IPS-20b (cell line): ENCODE data around the gene GRK1.
A peak's percentile ranks its signal among the peaks of the same experiment; 100 is the strongest.
"Not testable (repeated sequence)": the region's sequence is repeated elsewhere in the genome, so short reads cannot be mapped to it uniquely, and the experiment has no call there.

Experiments
- H3K27ac ChIP-seq: one replicate; pipeline ENCODE4 v1.5.1; 2013; ENCODE audit warnings: low read length
- H3K27me3 ChIP-seq: 2 replicates; pipeline ENCODE4 v1.6.1; 2013; ENCODE audit warnings: mild to moderate bottlenecking, low read length, inconsistent platforms; ENCODE audit not compliant: insufficient read depth
- H3K36me3 ChIP-seq: 2 replicates; pipeline ENCODE4 v1.6.1; 2013; ENCODE audit warnings: low read depth, mild to moderate bottlenecking, inconsistent platforms, low read length, moderate library complexity; ENCODE audit not compliant: insufficient read depth
- H3K4me1 ChIP-seq: 2 replicates; pipeline ENCODE4 v1.6.1; 2013; ENCODE audit warnings: mild to moderate bottlenecking, control low read depth, inconsistent platforms, low read length, moderate library complexity; ENCODE audit not compliant: insufficient read depth
- H3K4me3 ChIP-seq: 2 replicates; pipeline ENCODE4 v1.5.1; 2013; ENCODE audit warnings: mild to moderate bottlenecking, low read length, inconsistent platforms
- H3K9ac ChIP-seq: 2 replicates; pipeline ENCODE4 v1.6.1; 2013; ENCODE audit warnings: low read depth, mild to moderate bottlenecking, inconsistent platforms, low read length, moderate library complexity
- H3K9me3 ChIP-seq: 2 replicates; pipeline ENCODE4 v1.6.1; 2013; ENCODE audit warnings: mild to moderate bottlenecking, low read depth, low read length, inconsistent platforms; ENCODE audit not compliant: insufficient read depth

GRK1 gene

DNA sequence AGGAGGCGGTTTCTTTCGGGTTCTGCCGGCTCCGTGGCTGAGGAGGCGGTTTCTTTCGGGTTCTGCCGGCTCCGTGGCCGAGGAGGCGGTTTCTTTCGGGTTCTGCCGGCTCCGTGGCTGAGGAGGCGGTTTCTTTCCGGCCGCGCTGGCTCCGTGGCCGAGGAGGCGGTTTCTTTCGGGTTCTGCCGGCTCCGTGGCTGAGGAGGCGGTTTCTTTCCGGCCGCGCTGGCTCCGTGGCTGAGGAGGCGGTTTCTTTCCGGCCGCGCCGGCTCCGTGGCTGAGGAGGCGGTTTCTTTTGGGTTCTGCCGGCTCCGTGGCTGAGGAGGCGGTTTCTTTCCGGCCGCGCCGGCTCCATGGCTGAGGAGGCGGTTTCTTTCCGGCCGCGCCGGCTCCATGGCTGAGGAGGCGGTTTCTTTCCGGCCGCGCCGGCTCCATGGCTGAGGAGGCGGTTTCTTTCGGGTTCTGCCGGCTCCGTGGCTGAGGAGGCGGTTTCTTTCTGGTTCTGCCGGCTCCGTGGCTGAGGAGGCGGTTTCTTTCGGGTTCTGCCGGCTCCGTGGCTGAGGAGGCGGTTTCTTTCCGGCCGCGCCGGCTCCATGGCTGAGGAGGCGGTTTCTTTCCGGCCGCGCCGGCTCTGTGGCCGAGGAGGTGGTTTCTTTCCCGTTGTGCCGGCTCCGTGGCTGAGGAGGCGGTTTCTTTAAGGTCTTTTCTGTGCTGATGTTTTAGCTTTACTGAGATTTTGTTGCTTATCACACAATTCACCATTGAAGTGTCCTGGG is 85.4 kb downstream of the GRK1 start:
- not testable (repeated sequence) for H3K9ac ChIP-seq, H3K27me3 ChIP-seq, H3K4me3 ChIP-seq, H3K27ac ChIP-seq, H3K4me1 ChIP-seq, H3K9me3 ChIP-seq, H3K36me3 ChIP-seq

DNA sequence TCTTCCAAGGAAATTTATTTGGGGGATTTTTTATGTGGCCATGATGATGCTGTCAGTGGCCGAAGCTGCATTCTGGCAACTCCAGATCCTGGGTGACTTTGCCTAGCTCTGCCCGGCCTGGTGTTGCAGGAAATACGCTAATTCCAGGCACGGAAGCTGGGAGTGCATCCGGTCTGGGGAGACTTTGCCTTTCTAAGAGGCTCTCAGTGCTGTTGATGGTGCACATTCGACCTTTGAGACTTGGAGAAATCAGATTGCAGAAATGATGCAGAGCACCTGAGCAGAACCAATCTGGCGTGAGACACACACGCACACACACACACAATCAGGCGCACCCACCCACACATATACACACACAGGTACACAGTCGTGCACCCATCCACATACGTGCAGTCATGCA is 86.2 kb downstream of the GRK1 start:
- H3K9ac ChIP-seq: no peak overlapping the region
- peaks cover 14% of the 10 kb centered on the region for H3K27me3 ChIP-seq
- no peak overlapping the region for H3K4me3 ChIP-seq
- no peak overlapping the region for H3K27ac ChIP-seq
- H3K9me3 ChIP-seq: peaks cover 7% of the 10 kb centered on the region; the same call in 1 of the 2 replicates
- no peaks in the 10 kb centered on the region for H3K4me1 ChIP-seq
- H3K36me3 ChIP-seq: no peaks in the 10 kb centered on the region

DNA sequence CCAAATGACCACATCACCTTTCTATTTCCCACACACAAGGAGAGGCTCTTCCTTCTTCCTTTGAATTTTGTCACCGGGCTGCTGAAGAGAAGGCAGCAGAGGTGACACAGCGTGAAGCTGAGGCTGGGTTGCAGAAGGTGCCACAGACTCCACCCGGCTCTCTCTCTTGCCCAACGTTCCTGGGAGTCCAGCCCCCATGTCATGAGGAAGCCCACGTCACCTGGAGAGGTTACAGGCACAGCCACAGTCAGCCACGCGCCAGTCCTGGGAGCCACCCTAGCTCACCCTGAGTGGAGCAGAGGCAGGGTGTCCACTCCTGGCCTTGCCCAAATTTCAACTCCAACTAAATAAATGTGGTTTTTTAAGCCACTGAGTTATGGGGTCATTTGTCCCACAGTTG is 87.2 kb downstream of the GRK1 start:
- no peak overlapping the region for H3K4me3 ChIP-seq
- peaks cover 7% of the 10 kb centered on the region; the same call in 1 of the 2 replicates for H3K9me3 ChIP-seq
- peaks cover 22% of the 10 kb centered on the region for H3K27me3 ChIP-seq
- H3K9ac ChIP-seq: no peak overlapping the region
- H3K27ac ChIP-seq: no peak overlapping the region
- H3K4me1 ChIP-seq: no peaks in the 10 kb centered on the region
- H3K36me3 ChIP-seq: no peaks in the 10 kb centered on the region

DNA sequence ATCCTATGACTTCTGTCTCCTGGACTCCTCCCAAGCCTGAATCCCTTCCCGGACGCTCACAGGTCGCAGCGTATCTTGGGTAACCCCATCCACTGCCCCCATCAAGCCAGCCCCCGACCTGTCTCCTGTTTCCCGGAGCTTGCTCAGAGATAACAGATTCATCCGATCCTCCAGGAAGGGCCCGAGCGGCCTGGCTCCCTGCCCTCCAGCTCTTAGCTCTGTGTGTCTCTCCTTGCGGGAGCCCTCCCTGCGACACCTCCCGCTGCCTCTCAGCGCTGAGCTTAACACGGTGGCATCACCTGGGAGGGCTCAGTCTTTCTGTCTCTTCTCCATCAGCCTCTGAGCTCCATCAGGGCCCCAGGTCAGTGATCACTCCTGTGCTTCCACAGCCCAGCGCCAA is 87.7 kb downstream of the GRK1 start:
- Histone ChIP-seq H3K9ac (no peak overlapping the region), H3K27me3 (peaks cover 26% of the 10 kb centered on the region), H3K4me1 (no peaks in the 10 kb centered on the region), H3K4me3 (no peak overlapping the region), H3K27ac (no peak overlapping the region), H3K36me3 (no peaks in the 10 kb centered on the region), H3K9me3 (peaks cover 7% of the 10 kb centered on the region; the same call in 1 of the 2 replicates)

DNA sequence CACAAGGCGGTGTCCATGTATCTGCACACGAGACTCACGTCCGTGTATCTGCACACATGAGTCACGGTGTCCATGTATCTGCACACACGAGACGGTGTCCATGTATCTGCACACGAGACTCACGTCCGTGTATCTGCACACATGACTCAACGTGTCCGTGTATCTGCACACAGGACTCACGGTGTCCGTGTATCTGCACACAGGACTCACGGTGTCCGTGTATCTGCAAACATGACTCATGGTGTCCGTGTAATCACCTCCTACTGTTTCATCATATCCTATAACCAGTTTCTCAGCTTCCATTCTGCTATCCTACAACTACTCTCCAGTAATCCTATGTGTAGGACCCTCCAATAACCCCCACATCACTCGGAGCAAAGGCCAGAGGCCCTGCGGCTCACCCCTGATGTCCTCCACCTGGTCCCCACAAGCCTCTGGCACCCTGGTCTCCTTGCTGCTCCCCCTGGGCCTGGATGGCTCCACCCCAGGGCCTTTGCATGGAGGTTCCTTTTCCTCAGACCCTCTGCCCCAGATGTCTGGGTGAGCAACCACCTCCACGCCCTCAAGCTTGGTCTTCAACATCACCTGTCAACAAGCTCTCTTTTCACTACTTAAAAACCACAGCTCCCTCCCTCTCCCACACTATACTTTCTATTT is 89.5 kb downstream of the GRK1 start:
- H3K9ac ChIP-seq: no peak overlapping the region
- H3K4me1 ChIP-seq: no peaks in the 10 kb centered on the region
- H3K36me3 ChIP-seq: no peaks in the 10 kb centered on the region
- peaks cover 45% of the 10 kb centered on the region for H3K27me3 ChIP-seq
- no peak overlapping the region for H3K27ac ChIP-seq
- H3K9me3 ChIP-seq: no peaks in the 10 kb centered on the region
- no peak overlapping the region for H3K4me3 ChIP-seq

DNA sequence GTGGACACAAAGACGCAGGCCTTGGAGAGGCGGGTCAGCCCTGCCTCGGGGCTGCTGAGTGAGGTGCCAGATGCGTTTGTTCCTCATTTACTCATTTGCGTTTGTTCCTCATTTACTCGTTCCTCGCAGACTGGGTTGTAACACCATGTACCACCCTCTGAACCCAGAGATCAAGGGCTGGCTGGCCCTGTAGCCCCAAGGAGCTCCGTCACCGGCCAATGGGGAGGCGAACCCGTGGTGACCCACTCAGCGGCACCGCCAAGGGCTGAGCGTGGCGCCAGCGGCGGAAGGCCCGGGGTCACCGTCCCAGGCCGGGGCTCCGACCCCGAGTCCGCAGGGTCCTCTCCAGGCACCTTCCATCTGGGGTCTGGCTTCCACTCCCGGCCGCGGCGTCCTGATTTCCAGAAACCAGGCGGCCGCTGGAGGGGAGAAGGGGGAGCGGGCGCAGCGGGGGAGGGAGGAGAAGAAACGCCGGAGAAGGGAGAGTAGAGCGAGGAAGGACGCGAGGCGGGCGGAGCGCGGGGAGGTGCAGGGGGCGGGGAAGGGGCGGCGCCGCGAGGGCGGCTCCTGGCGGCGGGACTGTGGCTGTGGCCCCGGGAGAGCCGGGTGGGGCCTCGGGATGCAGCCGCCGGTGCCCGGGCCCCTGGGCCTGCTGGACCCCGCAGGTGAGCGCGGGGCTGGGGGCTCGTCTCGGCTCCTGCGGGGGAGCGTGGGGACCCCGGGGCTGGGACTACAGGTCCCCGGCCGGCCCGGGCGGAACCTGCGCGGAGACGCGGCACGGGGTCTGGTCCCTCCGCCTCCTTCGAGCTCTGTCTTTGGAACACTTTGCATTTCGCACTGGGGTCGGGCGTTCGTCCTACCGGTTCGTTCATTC is 91.9 kb downstream of the GRK1 start, which contains the start of gene TMEM255B:
TSS of gene TMEM255B (plus strand) at position 576 of the 874 bp plus-strand sequence. CDS start at position 620, 44 bp downstream.
- Histone ChIP-seq H3K36me3 (no peaks in the 10 kb centered on the region), H3K4me3 (peak within 1 kb of the TSS; percentile 93), H3K4me1 (no peaks in the 10 kb centered on the region), H3K9ac (peak within 1 kb of the TSS; percentile 70; the same call in 1 of the 2 replicates), H3K27me3 (peaks cover 47% of the 10 kb centered on the region), H3K9me3 (no peaks in the 10 kb centered on the region), H3K27ac (no peak within 1 kb of the TSS)

DNA sequence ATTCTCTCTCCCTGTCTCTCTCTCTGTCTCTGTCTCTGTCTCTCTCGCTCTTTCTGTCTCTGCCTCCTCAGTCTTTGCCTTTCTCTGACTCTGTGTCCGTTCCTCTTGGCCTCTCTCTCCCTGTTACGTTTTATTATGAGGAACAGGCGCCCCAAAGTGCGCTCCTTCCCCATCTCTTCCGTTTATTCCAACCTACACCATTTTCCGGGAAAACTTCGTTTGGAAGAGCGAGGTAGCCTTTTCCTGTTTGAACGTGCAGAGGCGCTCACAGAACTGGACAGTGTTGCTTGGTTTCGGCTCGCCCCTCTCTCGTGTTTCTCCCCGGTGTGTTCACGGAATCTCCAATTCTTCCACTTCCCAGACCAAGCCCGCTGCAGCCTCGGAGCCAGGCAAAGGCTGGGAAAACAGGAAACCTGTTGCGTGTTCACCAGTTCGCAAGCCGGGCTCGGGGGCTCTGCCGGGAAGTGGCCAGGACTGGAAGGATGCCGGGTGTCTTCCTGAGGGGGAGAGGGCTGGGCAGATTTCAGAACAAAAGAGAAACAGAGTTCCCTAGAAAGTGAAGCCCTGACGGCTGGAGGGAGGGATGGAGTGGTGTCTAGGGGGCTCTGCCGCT is 92.6 kb downstream of the GRK1 start:
- Histone ChIP-seq H3K27ac (no peak overlapping the region), H3K9me3 (no peaks in the 10 kb centered on the region), H3K4me3 (peak overlapping the region; percentile 93), H3K9ac (peak overlapping the region; percentile 53; the same call in 1 of the 2 replicates), H3K4me1 (no peaks in the 10 kb centered on the region), H3K27me3 (peaks cover 47% of the 10 kb centered on the region), H3K36me3 (no peaks in the 10 kb centered on the region)

DNA sequence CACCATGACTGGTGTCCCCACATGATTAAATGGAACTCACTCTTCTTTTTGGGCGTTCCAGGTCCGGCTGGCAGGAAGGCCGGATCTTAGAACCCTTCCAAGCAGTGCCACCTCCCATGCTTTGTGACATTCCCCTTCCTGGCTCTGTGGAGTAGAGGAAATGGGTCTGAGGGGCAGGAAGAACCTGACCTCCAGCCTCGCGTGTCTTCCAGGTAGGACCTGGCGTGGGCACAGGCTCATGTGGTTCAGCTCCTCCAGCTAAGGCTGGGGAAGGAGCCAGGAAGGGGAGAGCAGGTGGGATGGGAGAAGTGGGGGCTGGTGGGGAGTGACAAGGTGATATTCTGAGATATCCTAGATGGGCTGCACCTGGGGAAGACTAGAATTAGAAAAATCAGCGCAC is 94.1 kb downstream of the GRK1 start:
- H3K4me1 ChIP-seq: no peaks in the 10 kb centered on the region
- no peaks in the 10 kb centered on the region for H3K9me3 ChIP-seq

DNA sequence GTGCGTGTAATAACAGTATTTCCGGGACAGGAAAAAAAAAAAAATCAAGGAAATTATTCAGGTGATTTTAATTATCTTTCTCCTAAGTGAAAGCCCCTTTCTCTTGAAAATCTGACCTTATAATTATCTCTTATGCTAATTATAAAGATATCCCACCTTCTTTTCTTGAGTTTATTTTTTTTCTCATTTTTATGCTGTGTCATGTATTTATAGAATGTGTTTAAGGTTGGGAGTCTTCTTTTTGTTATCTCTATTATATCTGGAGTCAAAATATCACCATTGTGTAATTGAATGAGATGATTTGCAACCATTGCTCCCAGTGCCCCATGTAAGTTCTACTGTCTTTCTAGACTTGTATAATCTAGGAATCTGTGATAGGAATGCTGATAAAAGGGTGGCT is 95.1 kb downstream of the GRK1 start:
- no peaks in the 10 kb centered on the region for H3K9me3 ChIP-seq
- no peaks in the 10 kb centered on the region for H3K36me3 ChIP-seq
- no peak overlapping the region for H3K9ac ChIP-seq
- no peak overlapping the region for H3K4me3 ChIP-seq
- H3K27me3 ChIP-seq: peaks cover 45% of the 10 kb centered on the region
- H3K27ac ChIP-seq: no peak overlapping the region
- H3K4me1 ChIP-seq: no peaks in the 10 kb centered on the region

More for the DNA sequence above, 94.1 kb downstream of the GRK1 start:
- H3K4me3 ChIP-seq: no peak overlapping the region
- peaks cover 47% of the 10 kb centered on the region for H3K27me3 ChIP-seq
- H3K36me3 ChIP-seq: no peaks in the 10 kb centered on the region
- H3K9ac ChIP-seq: no peak overlapping the region
- H3K27ac ChIP-seq: no peak overlapping the region

DNA sequence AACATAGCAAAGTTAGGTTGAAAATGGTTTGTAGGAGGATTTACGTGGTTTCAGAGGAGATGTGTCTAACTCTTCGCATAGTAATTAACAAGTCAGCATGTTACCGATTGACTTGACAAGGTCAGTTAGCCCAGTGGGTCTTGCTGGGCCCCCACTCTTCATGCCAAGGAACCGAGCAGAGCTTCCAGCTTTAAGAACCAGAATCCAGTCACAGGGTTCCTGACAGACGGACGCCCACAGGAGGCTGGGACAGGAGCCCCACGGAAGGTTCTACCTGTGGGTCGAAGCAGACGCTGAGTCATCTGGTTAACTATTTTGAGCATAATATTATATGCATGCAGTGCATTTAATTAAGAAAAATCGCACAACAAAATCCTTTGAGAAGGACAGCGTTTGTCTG is 95.5 kb downstream of the GRK1 start:
- H3K9me3 ChIP-seq: no peaks in the 10 kb centered on the region
- H3K36me3 ChIP-seq: no peaks in the 10 kb centered on the region
- peaks cover 40% of the 10 kb centered on the region for H3K27me3 ChIP-seq
- no peak overlapping the region for H3K9ac ChIP-seq
- no peak overlapping the region for H3K4me3 ChIP-seq
- H3K27ac ChIP-seq: no peak overlapping the region
- H3K4me1 ChIP-seq: no peaks in the 10 kb centered on the region

DNA sequence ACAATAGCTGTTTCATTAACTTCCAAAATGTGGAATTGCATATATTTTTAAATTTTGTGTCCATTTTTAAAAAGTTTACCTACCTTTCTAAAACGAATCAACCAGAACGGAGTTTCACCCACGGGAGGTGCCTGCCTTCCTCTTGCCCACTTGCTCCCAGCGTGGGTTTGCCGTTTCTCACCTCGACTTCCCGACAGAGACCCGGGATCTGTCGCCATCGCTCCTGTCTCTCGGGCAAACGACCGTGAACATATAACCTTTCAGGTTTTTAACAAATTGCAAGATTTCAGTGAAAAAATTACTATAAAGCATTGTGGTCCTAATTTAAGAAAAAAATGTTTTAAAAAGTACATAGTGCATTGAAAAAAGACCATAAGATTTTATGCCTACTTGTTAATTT is 96.2 kb downstream of the GRK1 start:
- H3K9me3 ChIP-seq: no peaks in the 10 kb centered on the region
- H3K4me3 ChIP-seq: no peak overlapping the region
- peaks cover 33% of the 10 kb centered on the region for H3K27me3 ChIP-seq
- no peak overlapping the region for H3K9ac ChIP-seq
- no peak overlapping the region for H3K27ac ChIP-seq
- no peaks in the 10 kb centered on the region for H3K4me1 ChIP-seq
- no peaks in the 10 kb centered on the region for H3K36me3 ChIP-seq
